AG09309 (cell line): ENCODE data around the gene EFCC1.

ENCODE experiments used
- DNase-seq: peaks from one replicate; pipeline ENCODE4 v3.0.0-alpha.2; 2010; ENCODE audit warnings: low read depth
- H3K4me3 ChIP-seq: 2 replicates; pipeline ENCODE4 v1.5.1; 2011; ENCODE audit warnings: mild to moderate bottlenecking, low read depth, low read length, moderate library complexity; ENCODE audit not compliant: control insufficient read depth
- CTCF ChIP-seq: IDR thresholded peaks from 2 replicates; pipeline ENCODE4 v1.5.1; 2011; ENCODE audit warnings: mild to moderate bottlenecking, low read depth, low read length, inconsistent platforms; ENCODE audit not compliant: insufficient read depth, control insufficient read depth; ENCODE audit errors: missing control alignments

EFCC1 gene

GRCh38 chr3:128987302-128988100 is 13.6 kb upstream of the EFCC1 start:
- DNase-seq = no peak
- H3K4me3 ChIP-seq = no peak overlapping the region
- no peak for TF ChIP-seq CTCF

- TF ChIP-seq CTCF = no peak
- DNase-seq = no peak
- H3K4me3 ChIP-seq = no peak overlapping the region
Measured at GRCh38 chr3:128988286-128988685, 12.8 kb upstream of the EFCC1 start.

DNA sequence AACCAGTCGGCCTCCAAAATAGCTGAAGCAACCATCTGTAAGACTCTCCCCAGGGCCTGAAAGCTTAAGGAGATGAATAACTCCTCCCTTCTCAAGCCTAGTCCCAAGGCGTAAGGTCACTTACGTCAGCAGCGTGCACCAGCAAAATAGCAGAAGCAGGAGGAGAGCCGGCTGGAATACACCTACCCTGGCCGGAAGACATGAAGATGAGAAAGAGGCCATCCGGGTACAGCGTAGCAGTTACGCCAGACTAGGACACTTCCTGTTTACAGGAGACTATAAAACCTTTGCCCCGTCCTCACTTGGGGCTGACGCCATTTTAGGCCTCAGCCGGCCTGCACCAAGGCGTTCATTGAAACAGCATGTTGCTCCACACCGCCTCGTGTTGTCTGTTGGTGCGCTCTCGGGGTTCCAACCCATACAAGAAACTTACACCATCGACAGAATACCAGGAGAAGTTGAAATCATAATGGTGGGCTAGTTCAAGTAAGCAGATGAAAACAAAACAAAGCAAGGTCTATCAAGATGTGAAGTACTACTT is 9.7 kb upstream of the EFCC1 start:
- DNase-seq = no peak
- TF ChIP-seq CTCF = no peak
- H3K4me3 ChIP-seq = no peak overlapping the region

DNA sequence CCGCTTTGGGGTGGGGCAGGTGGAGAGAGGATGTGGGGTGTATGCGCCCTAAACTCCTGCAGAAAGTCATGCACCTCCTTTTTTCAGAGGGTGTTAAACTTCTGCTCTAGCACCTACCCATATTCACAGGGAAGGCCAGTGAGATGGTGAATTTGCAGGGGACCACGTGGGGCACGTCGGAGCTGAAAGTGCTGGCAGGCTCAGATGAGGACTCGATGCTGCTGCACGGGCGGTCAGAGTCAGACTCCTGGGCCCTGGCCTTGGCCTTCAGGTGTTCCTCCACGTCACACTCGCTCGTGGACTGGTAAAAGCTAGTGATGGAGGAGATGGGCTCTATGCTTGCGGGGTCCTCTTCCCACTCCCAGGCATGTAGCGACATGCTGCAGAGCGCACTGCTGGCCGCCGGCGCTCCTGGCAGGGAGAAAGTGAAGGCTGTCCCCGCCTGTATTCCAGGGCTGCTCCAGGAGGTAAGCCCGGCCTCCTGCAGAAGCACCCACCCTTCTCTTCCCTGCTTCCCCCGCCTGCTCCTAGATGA is 8.1 kb upstream of the EFCC1 start:
- TF ChIP-seq CTCF = no peak
- DNase-seq = no peak
- H3K4me3 ChIP-seq = no peak overlapping the region

DNA sequence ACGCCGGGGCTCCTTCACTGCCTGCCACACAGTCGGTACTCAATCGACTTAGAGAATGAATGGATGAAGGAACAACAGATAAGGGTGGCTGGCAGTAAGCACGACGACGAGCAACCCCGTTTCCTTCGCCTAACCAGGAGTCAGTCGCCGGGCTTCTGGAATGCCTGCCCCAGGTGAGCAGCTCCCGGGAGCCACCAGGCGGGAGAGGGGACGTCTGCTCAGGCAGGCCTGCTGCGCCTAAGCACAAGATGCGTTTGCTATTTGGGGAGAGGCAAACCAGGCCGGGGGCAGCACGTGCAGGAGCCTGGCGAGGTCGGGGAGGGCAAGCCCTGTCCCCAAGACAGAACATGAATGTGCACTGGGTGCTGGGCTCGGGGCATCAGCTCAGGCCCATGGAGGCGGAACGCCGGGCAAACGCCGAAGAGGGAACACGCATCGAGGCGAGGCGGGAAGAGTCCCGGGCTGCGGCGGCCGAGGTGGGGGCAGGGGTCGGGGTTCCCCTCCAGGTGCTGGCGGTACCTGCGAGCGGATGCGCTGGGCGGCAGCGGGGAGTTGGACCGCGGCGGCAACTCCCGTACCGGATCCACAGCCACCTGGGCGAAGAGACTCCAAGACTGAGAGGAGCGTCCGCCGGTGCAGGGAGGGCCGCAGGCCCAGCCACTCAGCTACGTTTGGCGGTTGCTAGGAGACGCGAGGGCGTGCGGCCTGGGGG is 7.5 kb upstream of the EFCC1 start, which contains the start of gene CFAP92:
Gene CFAP92, minus strand, starts transcription at position 616 of the 712 bp plus-strand sequence. CDS start 772 bp downstream, outside the sequence.
- TF ChIP-seq CTCF = no peak
- DNase-seq = no peak

GRCh38 chr3:128994173-128994512 is 7.0 kb upstream of the EFCC1 start:
- no peak for DNase-seq
- H3K4me3 ChIP-seq = peak overlapping the region; percentile 28; the same call in 1 of the 2 replicates
- TF ChIP-seq CTCF = no peak

More for the DNA sequence above, 7.5 kb upstream of the EFCC1 start, which contains the start of gene CFAP92:
- H3K4me3 ChIP-seq = peak within 1 kb of the TSS; percentile 28
